ENCODE results near the gene SLC24A4.

The SLC24A4 gene

DNA sequence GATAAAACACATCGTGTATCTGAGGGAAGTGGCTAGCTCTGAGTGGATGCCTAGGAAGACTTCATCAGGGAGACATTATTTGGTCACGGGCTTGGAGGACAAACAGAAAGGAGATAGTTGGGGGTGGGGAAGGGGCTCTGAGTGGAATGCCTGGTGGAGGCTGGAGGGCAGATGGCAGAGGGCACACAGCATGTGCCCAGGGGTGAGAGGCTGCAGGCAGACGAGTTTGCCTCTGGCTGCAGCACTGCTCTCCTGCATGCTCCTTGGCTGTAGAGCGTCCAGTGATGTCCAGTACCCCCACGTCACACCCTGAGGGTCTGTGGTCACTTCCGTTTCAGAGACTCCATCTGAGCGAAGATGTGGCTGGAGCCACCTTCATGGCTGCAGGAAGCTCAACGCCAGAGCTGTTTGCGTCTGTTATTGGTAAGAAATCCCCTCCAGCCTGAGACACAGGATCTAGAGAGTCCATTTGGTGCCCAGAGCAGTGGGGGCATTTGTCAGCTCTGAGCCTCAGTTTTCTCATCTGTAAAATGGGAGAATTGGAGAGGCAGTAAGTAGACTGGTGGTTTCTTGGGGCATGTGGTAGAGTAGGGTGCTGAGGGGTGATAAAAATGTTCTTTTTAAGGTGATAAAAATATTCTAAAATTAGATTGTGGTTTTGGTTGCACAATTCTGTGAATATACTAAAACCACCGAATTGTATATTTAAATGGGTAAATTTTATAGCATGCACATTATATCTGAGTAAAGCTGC lies 119.0 kb downstream of the SLC24A4 start:
- DNase-seq = no peak

DNA sequence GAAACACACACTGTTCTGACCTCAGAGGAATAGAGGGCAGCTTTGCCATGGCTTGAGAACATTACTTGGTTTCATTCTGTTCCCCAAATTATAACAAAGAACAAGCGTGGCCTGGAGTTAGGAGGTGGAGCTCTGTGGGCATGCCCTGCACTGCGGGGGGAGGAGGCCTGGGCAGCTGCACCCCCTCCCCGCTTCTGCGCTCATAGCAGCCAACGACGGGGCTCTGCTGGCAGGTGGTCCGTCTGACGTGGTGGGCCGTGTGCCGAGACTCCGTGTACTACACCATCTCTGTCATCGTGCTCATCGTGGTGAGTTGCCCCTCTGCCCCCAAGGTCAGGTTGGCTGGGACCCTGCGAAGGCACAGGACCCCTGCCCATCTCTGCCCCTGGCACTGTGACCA lies 120.2 kb downstream of the SLC24A4 start:
- no peak for DNase-seq

DNA sequence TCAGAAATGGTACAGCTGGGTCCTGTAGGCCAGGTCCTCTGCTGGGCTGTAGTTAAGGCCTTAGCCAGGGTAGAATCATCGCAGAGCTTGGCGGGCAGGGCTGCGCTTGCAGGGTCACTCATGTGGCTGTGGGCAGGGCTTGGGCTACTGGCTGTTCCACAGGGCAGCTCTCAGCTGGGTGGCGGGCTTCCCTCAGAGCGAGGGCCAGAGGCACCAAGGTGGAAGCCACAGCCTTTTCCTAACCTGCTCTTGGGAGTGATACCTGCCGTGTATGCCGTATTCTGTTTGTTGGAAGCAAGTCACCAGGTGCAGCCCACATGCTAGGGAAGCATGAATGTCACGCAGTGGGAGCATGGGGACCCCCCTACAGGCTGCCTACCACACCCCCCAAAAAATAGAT lies 120.8 kb downstream of the SLC24A4 start:
- no peak for DNase-seq

DNA sequence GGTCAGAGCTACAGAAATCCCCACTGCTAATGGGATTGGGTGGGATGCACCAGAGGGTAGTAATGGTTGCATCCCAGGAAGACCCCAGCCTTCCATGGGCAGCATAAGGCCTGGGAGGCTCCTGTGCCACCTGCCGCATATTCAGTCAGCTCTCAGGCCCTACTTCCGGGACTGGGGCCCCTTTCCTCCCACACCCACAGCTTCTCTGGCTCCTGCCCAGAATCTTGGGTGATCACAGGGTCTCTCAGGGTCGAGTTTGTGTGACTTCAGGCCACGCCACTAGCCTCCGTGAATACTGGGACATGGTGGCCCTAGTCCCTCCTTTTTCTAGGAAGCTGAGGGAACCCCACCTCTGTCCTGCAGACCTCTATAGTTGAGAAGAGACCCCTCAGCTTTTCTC lies 123.8 kb downstream of the SLC24A4 start:
- DNase-seq = no peak

DNA sequence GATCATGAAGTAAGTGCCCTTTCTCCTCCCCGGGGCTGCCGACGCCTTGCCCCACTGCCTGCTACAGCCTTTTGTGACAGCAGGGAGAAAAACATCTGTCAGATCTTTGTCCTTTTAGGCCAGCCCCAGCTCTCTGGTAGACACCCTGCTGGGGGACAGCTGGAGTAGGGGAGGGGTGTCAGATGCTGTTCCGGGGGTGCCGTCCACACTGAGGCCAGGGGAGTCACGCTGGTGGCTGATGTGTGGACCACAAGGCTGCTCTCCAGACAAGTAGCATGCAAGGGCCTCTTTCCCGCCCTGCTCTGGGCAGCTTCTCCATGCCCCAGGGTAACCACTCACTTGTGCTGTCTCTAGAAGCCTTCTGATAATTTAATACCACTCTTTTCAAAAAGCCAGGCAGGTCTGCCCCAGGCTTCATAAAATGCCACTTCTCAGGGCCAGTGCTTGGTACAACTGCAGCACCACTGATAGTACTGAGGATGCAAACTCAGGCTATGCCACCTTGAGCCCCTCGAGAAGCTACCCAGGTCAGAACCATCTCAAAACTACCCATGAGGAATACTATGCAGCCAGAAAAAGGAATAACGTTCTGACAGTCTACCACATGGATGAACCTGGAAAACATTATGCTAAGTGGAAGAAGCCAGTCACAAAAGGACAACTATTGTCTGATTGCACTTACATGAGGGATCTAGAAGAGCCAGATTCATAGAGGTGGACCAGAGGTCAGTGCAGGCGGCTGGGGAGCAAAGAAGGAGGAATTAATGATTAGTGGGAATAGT lies 124.6 kb downstream of the SLC24A4 start:
- DNase-seq = no peak

DNA sequence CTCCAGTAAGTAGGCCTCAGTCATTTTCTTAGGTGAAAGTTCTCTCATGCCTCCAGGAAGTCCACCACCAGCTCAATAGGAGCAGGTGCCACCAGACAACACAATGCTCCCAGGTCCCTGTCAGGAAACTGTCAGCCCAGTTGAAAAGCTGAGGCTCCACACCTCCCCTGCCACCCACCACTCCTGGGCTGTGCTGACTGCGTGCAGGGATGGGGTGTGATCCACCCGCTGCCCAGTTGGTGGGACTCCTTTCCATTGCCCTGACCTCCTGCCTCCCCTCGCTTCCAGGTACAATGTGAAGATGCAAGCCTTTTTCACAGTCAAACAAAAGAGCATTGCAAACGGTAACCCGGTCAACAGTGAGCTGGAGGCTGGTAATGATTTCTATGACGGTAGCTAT lies 125.8 kb downstream of the SLC24A4 start:
- DNase-seq = no peak

DNA sequence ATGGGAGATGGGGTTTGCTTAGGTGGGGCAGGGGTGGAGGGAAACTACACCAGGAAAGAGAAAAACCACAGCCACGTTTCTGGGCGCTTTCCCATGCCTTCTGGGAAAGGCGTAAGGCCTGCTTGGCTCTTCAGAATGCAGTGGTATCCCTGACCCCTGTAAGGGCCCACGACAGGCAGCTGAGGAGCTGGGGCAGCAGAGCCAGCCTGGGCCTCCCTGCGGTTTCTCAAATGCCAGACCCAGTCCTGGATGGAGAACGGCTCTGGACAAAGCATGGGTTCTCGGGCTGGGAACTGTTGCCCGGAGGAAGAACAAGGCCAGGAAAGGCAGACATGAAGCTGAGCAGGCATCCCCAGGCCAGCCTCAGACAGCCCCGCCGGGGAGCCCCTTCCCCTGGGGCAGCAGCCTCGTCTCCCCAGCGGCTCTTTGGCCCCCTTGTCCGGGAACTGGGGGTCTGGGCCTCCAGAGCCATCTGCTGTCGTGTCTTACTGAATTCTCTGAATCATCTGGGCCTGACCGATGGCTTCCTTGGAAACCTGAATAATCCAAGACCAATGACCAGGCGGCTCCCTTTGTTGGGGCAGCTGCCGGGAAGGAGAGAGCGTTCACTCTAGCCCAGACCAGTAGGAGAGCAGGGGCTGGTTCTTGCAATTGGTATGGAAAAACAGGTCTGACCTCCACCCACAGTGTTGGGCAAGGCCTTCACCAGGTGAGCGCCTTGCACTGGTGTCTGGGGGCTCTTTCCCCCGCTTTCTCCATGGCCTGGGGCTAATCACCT lies 126.6 kb downstream of the SLC24A4 start:
- DNase-seq = no peak

DNA sequence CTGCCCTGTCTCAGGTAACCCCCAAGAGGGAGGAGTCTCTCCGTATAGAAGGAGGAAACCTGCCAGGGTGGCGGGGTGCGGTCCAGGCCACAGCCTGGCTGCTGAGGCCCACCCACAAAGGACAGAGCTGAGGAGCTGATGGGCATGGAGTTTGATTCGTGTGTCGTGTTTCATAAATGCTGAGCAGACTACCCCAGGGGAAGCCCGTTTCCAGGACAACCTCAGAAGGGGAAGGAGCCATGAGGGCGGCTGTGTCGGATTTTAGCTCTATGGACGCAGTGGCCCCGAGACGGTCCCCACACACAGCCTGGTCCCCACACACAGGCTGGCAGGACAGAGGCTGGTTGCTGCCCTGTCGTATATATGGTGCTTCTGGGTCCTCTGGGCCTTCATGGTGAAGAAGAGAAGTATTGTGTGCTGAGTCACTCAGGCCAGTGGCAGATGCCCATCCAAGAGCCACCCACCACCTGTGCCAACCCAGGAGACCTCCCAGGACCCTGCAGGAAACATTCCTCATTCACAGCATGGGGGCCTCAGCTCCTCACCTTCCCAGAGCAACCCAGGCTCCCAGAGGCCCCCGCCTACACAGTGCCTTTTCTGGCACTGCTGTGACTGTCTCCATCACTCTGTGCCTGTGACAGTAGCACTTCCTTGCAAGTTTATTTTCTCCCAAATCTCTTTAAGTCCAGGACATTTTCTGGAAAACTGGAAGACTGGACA lies 127.5 kb downstream of the SLC24A4 start:
- DNase-seq = no peak

DNA sequence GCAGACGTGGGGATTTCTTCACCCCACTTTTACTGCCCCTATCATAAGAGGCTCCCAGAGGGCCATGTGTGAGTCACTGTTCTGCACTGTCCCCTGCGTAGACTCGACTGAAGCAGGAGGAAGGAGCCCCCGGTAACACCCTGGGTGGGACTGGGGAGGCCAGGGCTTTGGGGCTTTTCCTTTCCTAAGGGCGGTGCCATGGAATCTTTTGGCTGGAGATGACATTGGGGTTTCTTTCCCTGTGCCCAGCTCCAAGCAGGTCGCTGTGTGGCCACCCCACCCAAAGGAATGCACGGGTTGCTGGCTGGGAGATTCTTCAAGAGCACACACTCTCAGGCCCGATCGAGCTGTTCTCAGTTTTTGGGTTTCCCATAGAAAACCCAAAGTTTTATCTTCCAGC lies 128.3 kb downstream of the SLC24A4 start:
- no peak for DNase-seq

DNA sequence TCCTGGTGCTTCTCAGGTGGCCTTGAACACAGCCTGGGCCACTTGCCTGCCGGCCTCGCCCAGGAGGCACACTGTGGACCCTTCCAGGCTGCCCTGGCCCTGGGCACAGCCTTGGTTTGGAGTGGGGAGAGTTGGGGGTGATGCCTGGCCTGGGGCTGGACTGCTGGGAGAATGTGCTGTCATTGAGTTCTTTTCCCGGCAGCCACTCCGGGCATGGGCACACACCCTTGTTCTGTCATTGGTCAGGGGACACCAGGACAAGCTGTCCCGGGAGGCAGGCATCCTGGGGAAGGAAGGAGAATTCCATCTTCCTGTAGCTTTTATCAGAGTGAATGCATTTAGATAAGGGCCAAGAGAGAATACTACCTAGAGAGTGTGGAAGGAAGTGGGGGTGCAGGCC lies 128.8 kb downstream of the SLC24A4 start:
- DNase-seq = no peak

DNA sequence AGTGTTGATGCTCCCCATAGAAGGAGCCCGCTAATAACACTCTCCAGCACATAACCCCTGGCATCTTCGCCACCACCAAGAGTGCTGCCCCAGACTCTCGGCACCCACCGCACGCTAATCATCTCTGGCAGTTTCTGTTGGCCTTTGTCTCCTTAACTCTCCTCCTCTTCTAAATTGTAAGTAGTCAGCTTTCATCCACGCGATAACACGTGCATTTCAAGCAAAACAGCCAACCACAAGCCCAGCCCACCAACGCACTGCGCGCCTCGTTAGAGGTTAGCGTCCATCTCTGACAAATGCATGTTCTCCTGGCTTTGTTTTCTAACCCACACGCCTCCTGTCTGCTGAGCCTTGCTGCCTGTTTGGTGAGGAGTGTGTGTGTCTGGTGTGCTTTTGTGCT lies 129.5 kb downstream of the SLC24A4 start:
- no peak for DNase-seq

DNA sequence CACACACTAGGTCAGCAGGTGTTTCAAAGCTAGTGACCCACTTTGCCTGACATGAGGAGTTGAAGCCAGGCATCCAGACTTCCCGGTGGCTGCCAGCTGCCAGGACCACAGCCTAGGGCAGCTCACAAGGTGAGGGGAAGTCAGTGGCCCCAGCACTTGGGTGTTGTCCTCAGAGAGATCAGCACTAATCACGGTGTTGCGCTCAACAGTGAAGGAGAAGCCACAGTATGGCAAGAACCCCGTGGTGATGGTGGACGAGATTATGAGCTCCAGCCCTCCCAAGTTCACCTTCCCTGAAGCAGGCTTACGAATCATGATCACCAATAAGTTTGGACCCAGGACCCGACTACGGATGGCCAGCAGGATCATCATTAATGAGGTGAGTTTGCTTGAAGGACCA lies 130.7 kb downstream of the SLC24A4 start:
- DNase-seq = no peak

DNA sequence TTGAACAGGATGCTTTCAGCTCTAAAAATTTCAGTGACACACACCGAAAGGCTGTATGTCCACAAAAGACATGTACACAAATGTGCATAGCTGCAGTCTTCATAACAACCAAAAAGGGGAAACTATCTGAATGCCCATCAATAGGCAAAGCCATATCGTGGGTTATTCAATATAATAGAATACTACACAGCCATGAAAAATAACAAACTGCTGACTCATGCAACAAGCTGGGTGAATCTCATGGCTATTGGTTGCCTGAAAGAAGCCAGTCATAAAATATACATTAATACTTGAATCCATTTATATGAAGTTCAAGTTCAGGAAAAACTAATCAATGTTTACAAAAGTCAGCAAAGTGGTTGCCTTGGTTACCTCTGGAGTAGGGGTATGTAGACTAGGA lies 132.3 kb downstream of the SLC24A4 start:
- no peak for DNase-seq

DNA sequence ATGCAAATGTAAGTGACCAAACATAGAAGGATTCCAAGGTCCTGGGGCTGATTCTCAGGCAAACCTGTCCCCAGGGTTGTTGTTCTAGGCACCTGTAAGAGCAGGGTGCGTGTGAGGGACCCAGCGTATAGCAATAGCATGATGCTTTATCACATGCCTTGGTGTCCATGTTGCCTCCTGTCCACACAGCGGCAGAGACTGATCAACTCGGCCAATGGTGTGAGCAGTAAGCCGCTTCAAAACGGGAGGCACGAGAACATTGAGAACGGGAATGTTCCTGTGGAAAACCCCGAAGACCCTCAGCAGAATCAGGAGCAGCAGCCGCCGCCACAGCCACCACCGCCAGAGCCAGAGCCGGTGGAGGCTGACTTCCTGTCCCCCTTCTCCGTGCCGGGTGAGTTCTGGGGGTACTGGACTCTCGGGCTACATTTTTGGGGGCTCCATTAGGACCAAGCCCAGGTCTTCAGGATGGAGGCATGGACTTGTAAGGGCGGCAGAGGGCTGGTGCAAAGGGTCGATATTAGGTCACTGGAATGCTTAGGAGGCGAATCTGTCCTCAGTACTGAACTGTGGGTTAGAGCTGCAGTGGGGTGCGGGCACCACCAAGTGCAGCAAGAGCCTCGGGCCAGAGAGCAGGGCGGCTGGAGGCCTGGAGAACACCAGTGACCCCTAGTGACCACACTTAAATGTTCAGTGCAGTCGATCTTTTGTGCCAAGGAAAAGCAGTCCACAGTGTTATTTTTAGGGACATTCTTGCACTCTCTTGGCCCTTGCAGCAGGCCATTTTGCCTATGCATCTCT lies 133.4 kb downstream of the SLC24A4 start:
- DNase-seq = peak; percentile 75

DNA sequence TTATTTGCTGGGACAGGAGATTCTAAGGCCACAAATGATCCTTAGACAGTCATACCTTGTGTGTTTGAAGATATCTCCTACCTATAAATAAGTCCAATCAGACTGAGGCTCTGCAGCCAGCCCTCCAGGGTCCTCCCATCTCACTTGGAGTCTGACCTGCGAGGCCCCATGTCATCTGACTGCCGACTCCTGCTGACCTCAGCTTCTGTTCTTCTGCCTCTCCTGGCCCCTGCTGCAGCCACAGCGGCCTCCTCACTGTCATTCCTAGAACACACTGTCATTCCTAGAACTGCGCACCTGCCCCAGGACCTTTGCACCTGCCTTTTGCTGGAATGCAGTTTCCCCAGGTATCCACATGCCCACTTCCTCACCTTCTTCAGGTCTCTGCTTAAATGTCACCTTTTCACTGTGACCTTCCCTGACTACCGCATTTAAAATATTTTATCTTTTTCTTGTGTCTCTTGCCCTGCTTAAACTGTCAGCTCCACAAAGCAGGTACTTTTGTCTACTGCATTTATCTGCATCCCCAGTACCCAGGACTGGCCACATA lies 134.1 kb downstream of the SLC24A4 start:
- no peak for DNase-seq

DNA sequence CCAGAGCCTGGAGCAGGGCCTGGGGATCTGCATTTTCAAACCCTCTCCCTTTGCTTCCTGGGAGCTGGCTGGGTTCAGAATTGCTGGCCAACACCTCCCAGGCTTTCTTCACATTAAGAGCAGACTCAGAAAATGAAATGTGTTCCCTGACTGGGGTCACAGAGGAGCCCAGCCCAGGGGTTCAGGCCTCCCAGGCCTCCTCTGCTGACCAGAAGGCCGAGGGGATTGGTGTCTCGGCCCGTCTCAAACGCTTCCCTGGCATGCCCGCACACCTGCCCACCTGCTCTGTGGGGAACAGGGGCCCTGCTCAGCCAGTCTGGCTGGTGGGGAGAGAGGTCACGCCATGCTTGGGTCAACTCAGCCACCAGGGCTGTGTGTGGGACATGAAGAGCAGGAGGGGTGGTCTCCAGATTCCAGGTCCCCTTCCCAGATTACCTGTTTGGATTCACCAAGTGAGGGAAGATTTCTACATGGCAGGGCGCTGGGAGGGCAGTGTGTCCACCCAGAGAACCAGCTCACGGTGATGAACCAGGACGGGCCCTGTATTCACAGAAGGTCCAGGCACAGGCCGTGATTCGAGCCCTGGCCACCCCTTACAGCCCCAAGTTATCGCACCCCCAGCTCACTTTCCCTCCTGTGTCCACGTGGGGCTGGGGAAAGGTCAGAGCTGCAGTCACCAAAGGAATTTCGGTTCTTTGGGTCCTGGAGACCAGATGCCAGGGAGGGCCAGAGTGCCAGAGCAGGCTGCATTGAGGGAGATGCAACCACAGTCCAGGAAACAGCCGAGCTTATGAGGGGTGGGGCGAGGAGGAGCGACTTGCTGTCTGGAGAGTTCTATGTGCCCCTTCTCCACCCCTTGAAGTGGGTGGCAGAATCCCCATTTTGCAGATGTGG lies 135.4 kb downstream of the SLC24A4 start:
- DNase-seq = no peak

DNA sequence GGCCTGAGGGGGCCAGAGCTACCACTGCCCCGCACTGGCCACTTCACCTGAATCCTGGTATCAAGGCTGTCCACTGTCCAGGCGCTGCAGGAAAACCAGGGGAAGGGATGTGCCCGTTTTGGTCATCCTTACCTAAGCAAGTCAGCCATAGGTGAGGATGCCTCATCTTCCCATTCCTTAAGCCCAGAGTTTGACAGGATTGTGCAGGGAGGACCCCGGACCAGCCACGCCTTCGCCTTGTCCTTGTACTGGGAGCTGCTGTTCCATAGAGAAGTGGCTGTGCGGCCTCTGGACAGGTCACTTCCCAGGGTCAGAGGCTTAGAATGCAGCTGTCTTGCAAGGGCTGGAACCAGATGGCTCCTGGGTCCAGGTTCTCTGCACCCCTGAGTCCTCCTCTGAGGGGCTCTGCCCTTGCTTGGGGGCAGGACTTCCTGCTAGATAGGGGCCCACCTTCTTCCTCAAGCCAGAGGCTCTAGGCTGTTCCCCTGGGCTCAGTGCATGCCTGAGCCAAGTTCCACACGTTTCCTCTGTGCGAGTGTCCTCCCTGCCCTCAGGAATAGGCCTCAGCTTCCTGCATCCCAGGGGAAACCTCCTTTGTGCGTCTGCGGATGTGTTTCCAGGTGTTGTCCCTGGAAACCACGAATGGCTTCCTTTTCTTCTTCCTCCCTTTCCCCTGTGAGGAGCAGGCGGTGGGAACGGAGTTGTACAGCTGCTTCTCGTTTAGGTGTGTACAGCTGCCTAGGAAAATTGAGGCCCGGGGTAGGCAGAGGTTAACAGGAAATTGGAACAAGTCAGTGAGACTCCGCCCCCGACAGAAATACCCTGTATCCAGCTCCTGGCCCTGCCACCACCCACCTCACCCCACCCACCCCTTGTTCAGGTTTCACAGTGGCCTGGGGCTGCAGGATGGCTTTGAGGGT lies 136.3 kb downstream of the SLC24A4 start:
- DNase-seq = no peak

DNA sequence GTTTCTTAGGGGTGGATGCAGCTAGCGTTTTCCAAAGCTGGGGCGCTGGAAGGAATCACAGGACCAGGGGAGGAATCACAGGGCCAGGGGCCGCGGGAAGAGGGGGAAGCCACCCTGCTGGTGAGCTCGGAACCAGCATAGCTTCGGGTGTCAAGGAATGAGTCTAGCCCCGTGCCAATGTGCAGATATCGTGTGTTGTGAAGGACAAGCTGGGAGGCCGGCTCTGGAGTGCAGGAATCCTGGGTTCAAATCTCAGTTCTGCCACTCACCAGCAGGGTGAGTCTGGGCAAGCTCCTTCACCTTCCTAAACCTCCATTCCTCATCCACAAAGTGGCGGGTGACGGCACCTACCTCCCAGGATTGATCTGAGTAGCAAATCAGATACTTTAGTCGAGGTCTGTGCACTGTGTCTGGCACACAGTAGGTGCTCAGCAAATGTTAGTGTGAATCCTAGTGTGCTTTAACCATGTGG lies 137.0 kb downstream of the SLC24A4 start:
- DNase-seq = no peak

DNA sequence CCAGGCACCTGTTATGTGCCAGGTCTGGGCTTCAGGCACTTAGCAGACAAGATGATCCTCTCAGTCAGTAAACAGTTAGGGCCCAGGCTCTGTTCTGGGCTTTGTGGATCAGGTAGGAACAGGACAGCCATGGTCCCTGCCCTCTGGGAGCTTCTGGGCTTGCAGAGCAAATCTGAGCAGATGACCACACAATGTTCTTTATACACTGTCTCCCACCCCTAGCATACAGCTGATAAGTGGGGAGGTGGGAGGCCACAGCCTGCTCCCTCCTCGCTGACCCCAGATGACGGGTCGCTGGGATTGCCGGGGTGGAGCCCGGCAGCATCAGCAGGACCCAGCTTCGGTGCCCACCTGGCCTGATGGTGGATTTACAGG lies 137.6 kb downstream of the SLC24A4 start:
- no peak for DNase-seq

Data from HCEC 1CT (cell line).